ENCODE data around the gene PRUNE2.

The PRUNE2 gene

DNA sequence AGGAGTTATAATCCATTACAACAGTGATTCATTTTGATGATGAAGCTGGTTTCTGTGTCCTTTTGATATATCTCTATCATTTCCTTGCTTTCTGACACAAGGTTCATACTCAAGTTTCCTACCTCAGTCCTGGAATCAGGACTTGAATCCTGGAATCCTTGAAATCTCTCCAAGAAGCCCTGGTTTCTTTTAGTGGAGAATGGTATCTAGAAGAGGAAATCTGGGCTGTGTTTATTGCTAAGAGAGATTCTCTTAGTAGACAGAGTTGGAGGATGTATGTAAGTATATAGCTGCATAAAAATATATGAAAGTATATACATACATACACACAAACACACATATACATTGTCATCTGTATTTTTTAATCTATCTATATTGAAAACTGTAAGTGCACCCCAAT, 332.5 kb downstream of the PRUNE2 start:
- TF ChIP-seq CTCF (conservative IDR thresholded peaks at IDR 0.05), result no peak
- no peak overlapping the region for H3K27ac ChIP-seq

DNA sequence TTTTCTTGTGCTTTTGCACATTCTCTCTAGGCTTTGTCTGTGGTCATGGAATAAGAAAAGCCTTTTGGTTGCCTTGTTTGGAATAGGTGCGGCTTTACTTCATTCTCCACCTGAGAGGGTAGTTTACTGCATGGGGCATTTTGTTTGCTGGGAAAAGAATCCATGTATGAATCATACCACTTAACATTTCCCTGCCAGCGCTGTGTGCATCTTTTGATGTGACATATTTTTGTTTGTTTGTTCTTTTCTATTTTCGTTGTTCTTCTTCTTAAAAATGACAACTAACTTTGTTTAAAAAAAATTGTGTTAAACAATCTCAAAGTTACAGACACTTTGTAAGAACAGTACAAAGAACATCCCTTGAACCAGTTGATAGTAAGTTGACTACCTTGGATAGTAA, 333.8 kb downstream of the PRUNE2 start:
- no peak for TF ChIP-seq CTCF (conservative IDR thresholded peaks at IDR 0.05)
- H3K27ac ChIP-seq, result no peak overlapping the region

GRCh38 chr9:76571743-76572146, 334.2 kb downstream of the PRUNE2 start:
- no peak for TF ChIP-seq CTCF (conservative IDR thresholded peaks at IDR 0.05)
- H3K27ac ChIP-seq, result no peak overlapping the region

GRCh38 chr9:76571288-76571687, 334.6 kb downstream of the PRUNE2 start:
- TF ChIP-seq CTCF (conservative IDR thresholded peaks at IDR 0.05), result no peak
- H3K27ac ChIP-seq, result no peak overlapping the region

GRCh38 chr9:76570826-76571225, 335.1 kb downstream of the PRUNE2 start:
- H3K27ac ChIP-seq, result no peak overlapping the region
- TF ChIP-seq CTCF (conservative IDR thresholded peaks at IDR 0.05), result no peak

DNA sequence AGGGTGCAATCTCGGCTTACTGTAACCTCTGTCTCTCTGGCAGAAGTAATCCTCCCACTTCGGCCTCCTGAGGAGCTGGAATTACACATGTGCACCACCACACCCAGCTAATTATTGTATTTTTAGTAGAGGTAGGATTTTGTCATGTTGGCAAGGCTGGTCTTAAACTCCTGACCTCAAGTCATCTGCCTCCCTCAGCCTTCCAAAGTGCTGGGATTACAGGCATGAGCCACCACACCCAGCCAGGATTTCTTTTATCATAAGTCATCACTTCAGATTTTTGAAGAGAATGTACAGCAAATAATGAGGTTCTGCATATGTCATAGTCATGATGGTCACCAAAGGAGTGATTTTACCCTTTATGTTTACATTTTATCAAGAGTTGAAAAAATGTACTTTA, 338.8 kb downstream of the PRUNE2 start:
- no peak for TF ChIP-seq CTCF (conservative IDR thresholded peaks at IDR 0.05)

DNA sequence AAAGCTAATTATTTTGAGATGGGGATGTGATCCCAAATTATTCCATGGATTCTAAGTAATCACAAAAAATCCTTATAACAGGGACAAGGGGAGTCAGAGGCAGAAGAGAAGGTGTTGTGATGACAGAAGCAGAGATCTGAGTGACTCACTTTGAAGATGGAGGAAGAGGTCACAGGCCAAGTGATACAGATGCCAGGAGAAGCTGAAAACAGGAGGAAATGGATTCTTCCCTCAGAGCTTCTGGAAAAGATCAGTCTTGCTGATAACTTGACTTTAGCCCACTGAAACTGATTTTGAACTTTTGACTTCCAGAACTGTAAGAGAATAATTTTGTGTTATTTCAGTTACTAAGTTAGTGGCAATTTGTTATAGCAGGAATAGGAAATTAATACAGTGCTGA, 341.6 kb downstream of the PRUNE2 start:
- H3K27ac ChIP-seq, result no peak overlapping the region
- TF ChIP-seq CTCF (conservative IDR thresholded peaks at IDR 0.05), result no peak

More for the DNA sequence above, 338.8 kb downstream of the PRUNE2 start:
- no peak overlapping the region for H3K27ac ChIP-seq

GRCh38 chr9:76562511-76562911, 343.4 kb downstream of the PRUNE2 start:
- H3K27ac ChIP-seq, result no peak overlapping the region
- TF ChIP-seq CTCF (conservative IDR thresholded peaks at IDR 0.05), result no peak

All from VCaP (cell line).